ENCODE measurements around the gene EXOC3L1.

EXOC3L1 gene

DNA sequence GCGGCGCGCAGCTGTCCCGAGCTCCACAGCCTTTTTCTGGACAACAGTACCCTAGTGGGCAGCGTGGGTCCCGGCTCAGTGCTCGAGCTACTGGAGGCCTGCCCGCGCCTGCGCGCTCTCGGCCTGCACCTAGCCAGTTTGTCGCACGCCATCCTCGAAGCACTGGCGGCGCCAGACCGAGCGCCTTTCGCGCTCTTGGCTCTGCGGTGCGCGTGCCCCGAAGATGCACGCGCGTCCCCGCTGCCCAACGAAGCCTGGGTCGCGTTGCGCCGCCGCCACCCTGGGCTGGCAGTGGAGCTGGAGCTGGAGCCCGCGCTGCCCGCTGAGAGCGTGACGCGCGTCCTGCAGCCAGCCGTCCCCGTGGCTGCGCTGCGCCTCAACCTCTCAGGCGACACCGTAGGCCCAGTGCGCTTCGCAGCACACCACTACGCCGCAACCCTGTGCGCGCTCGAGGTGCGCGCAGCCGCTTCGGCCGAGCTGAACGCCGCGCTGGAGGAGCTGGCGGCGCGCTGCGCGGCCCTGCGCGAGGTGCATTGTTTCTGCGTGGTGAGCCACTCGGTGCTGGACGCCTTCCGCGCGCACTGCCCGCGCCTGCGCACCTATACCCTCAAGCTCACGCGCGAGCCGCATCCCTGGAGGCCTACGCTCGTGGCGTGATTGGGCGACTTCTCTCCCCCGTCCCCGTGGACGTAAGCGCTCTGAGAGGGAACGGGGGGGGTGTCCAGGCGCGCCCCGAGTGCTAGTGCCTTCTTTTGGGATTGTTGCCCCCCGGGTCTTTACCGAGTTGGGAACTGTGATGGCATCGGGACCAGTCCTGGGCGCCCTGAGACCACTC, 26.6 kb downstream of the EXOC3L1 start:
- peak; percentile 69 for DNase-seq

DNA sequence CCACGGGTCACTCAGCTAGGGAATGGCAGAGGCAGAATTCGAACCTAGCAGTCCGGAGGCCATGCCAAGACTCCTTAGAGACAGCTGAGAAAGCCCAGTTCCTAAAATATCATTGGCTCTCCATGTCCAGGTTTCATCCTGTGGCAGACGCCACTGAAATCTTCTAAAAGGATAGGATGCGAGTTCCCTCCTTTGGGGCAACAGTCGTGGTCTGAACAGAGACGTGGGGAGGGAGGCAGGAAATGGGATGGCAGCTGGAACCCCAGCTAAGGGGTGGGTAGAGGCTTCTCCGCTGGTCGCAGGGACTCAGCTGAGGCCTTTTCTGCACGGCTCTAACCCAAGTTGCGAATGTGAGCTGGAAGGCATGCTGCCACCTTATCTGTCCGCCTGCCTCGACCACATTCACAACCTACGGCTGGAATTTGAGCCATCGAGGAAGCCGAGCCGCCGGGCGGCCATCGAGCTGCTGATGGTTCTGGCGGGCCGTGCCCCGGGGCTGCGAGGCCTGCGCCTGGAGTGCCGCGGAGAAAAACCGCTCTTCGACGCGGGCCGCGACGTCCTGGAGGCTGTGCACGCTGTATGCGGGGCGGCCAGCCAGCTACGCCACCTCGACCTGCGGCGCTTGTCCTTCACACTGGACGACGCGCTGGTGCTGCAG, 27.3 kb downstream of the EXOC3L1 start:
- no peak for DNase-seq

DNA sequence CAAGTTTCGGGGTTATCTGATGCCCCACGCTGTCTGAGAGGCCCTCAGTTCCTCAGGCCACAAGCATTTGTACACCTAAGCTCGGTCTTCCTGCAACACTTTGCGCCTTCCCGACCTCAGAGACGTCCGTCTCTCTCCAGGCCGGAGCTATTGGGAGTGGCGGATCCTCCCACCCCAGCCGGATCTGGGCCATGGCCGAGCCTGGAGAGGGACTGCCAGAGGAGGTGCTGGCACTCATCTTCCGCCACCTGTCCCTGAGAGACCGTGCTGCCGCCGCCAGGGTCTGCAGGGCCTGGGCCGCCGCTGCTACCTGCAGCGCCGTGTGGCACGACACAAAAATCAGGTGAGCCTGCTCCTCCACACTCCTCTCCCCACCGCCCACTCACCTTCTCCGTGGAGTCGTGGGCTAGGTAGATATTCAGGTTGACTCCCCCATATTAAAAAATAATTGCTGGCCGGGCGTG, 28.3 kb downstream of the EXOC3L1 start:
- no peak for DNase-seq

DNA sequence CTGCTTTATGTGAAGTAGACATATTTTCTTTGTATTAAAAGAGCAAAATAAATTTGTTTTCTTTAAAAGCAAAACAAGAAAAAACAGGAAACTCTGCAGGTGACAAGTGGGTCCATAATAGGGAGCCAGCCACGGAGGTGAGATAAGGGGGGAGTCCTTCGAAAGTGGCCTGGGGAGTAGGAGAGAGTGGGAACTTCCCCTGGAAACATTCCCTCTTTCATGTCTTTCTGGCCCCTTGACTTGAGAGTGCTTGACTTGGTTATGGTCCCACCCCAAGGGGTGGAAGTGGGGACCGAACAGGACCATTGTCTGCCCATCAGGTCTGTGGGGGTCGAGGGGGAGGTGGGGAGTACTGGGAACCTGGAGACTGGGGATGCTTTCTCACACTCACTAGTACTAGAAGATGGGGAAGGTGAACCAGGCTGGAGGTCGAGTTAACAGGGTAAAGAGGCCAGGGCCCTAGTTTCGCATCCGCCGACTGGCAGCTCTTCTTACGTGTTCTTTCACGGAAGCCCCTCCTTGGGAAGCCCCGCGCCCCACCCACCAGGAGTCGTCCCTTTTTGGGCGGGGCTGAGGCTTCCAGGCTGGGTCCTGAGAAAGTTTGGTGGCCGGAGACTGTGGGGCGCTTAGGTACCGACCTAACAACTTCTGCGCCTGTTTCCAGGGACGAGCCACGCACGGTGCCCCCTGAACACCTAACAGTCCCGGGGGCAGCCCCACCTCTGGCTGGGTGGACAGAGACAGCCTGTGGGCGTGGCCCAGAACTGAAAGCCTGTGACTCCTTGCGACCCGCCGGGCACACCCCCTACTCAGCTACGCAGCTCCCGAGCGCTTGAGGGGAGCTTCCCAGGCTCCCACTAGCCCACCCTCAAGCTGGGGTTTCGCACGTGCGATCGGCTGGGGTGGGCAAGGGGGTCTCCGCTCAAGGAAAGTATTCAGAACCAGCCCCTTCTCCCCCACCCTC, 31.0 kb downstream of the EXOC3L1 start:
- peak; percentile 86 for DNase-seq

DNA sequence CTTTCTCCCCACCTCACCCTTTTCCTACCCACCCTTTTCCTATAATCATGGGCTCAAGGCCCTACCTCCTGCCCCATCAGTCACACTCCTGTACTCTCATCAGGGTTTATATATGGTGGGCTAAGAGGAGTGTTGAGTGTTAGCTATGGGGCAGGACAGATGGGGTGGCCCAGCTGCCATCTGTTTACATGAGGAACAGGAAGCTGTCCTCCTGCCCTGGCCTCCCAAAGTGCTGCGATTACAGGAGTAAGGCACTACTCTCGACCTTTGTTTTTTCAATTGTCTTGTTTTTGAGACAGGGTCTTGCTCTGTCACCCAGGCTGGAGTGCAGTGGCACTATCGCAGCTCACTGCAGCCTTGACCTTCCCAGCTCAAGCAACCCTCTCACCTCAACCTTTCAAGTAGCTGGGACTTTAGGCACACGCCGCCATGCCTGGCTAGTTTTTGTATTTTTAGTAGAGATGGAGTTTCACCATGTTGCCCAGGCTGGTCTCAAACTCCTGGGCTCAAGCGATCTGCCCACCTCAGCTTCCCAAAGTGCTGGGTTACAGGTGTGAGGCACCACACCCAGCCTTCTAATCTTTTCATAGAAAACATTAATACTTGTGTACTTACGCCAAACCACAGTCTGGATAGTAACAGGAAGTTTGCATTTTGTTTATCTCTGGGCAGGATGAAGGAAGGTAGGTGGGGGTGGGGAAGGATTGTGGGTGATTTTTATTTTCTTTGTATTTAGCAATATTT, 31.9 kb downstream of the EXOC3L1 start:
- no peak for DNase-seq

DNA sequence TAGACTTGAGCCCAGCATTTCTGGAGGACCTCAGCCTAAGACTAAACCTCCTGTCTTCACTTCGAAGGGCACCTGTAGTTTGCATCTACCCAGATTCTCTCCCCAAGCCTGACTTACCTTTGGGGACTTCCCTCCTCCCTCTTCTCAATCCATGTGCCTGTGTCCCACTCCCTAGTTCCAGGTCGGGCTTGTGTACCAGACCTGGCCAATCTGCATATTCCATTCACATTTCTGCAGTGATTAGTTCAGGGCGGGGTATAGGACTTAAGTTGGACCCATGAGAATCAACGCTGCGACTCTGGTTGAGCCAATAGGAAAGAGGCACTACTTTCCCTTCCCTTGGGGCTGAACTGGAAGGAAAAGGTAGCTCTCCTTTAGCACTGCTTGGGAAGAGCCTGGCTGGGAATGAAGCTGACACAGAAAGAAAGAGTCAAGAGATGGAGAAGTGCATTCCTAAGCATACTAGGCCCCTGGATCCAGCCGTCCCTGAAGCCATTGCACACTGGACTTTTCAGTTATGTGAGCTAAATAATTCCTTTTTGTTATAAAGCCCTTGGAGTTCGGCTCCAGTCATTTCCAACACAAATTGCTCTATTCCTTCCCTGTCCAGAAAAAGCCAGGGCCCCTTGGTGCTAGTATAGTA, 32.7 kb downstream of the EXOC3L1 start:
- DNase-seq = no peak

DNA sequence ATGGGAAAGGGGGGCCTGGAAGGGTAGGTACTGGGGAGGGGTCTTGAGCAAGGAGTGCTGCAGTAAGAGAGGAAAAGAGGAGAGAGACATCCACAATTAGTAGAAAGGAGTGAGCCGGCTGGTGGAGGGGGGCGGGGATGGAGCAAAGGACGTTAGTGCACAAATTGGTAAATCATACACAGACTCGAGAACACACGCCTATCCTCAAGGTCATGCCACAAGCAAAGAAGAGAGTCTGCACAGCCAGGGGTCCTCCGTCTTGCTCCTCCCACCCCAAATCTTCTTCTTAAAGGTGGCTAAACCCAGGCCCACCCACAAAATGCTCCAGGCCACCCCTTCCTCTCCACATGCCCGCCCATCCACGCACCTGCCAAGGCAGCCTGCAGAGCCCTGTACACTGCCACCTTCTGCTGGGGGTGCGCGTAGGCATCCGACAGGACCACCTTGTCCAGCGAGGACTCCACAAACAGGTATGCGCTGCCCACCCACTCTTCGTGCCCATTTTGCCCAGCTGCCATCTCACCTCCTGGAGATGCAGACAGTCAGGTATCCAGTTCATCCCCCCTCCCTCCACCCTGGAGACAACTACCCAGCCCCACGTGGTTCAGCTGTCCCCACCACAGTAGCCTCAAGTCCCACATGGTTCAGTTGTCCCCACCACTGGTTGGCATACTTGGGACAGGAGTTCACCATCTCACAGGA, 33.6 kb downstream of the EXOC3L1 start:
- DNase-seq = no peak

DNA sequence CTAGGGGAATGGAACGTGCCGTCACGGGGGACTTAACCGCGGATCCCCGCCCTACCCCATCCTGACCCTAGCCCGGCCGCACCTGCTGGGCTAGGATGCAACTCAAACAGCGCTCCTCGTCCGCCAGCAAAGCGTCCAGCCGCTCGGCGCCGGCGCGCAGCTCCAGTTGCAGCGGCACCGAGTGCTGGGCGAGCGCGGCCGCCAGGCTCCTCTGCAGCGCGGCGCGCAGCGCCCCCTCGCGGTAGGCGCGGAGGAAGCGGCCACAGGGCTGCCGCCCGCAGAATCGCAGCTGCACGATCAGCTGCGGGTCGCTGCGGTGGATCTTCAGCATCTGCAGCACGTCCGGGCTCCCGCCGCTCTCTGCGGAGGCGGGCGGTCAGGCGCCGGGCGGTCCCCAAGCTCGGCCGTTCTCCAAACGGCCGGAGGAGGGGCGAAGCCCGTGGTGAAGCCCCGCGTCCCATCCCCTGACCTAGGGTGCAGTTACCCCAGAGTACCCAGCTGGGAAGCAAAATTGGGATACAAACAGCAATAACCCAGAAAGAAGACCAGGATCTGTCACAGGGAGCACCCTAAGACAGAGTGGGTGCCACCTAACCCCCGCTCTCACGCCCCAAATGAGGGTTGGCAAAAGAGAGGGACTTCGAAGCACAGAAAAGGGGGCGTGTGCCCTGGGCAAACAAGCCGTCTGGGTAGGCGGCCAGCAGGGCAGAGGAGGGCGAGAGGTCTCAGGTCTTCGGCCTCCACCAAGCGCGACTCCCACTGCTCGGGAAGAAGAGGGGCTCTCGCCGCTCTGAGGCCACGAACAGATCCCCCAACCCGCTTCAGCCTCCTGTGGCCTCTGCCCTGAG, 34.4 kb downstream of the EXOC3L1 start:
- DNase-seq = peak; percentile 87

DNA sequence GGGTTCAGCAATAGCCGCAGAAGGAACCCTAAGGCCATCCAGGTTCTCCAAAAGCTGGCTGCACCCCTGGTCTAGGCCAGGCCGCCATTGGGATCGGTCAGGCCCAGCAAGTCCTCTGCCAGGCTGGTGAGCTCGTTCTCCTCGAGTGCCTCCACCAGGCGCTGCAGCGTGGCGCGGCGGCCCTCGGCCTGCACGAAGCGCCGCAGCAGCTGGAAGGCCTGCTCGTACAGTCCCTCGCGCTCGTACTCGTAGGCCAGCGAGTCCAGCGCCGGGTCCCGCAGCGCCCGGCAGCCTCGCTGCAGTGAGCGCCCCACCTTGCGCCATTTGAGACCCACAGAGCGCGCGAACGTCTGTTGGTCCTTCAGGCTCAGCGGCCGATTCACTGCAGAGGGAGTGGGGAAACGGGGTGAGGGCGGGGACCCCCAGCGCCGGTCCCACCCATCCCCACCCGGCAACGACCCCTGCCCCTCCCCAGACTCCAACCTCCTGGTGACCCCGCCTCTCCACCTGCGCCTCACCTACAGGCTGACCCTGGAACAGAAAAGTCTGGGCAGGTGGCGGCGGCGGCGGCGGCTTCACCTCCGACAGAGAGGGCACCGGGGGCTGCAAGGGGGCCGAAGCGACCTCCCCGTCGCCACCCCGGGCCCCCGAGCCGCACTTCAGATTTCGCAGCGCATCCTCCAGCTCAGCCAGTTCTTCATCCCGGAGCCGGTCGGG, 35.2 kb downstream of the EXOC3L1 start:
- no peak for DNase-seq

DNA sequence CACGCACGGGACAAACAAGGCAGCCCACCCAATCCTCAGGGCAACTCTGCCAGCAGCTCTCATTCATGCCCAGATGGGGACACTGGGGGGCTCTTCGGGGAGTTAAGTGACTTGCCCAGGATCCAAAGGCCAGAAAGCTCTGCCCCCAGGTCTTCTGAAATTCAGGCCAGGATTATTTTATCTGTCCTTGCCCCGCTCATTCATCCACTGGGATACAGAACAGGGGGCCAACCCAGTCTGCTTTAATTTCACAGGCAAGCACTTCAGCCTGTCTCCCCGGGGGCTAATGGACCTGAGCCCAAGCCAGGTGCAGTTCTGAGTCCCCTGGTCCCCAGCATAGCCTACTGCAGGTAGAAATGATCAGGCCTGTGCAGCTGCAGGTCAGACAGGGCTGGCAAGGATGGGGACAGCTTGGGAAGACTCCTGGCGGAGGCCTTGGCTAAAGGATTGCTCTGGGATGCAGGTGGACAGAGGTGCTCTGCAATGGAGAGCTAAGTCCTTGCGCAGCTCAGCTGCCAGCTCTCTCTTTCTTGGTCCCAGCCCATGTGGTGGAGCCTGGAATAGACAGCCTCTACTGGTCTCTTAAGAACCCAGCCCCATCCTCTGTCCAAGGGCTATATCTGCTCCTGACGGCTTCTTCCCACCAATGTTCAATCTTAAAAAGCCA, 38.4 kb downstream of the EXOC3L1 start:
- DNase-seq = no peak

DNA sequence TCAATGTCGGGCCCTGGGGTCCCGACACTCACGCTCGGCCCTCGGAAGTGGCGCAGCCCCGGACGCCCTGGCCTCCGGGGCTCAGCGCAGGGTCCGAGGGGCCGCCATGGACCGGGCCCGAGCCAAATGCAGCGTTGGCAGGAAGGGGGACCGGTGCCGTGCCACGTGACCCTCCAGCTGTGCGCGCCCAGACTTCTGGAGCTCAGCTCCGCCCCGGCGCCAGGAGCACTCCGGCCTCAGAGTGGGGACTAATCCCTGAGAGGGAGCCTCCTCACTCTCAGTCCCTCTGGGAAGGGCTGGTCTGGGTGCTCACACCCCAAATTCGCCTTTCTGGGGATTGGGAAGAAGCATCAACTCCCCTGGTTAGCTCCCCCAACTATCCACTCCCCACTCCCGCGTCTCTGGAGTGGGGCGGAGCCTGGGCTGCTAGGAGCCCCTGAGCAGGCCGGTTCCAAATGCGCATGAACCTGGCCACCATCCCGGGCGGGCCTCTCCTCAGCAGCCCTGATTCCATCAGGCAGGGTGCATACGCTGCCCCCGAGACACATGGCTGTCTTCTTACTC, 39.0 kb downstream of the EXOC3L1 start, which contains the start of gene B3GNT9:
Gene B3GNT9 (minus strand): TSS at position 166 of the 564 bp plus-strand sequence. CDS start 513 bp downstream, outside the sequence.
- DNase-seq = peak; percentile 61

DNA sequence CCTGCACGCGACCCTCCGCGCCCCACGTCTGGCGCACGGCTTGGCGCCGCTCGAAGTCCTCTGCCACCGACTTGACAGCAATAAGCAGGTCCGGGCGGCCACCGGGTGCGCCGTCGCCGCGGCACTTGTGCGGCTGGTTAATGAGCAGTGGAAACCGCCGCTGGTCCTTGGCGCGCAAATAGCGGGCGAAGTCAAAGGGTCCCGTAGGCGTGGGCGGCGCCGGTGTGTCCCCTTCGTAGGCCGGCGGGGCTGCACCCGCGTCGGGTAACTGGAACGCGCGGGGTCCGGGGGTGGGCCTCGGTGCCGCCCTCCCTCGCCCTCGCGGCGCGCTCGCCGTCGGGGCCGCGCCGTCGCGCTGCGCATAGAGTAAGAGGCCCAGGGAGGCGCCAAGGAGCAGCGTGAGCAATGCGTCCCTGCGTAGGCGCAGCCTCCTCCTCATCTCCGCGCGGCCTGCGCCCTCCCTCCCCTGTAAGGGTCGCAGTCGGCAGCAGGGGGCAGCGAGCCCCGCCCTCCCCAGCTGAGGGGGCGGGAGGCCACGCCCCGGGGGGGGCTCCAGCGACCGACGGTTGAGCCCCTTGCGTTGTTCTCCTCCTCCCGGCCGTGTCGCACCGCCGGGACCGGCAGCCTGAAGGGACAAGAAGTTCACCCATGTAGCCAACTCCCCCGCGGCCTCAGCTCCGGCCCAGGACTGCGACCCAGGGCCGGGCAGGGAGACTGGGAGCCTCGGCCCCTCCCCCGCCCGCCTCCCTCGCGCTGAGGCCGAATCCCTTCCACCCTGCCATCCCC, 39.7 kb downstream of the EXOC3L1 start:
- peak; percentile 64 for DNase-seq

DNA sequence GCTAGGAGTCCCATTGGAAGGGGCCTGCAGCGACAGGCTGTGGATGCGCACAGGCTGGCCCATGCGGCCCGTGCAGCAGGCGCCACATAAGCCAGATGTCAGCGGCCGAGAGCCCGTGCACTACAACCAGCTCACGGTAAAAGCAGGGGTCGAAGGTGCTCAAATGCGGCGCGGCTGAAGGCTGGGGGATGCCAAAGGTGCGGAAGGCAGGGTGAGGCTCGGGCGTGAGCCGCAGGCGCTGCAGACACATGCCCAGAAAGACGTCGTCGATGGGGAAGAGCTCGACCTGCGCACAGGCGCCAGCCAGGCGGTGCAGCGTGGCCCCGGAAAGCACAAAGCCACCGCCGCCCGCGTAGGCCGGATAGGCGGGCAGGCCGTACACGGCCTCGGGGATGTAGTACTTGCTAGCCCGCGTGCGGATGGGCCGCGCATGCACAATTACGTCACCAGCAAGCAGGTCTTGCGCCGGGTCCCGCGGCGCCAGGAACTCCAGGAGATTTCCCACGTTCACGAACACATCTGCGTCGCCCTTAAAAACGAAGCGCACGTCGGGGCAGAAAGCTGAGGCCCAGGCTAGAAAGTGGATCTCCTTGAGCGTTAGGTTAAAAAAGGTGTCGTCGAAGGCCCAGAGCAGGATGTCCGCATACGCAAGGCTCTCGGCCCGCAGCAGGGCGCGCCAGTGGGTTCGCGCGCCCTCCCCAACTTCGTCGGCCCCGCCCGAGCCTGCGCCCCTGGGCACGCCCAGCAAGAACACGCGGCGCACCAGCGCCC, 40.5 kb downstream of the EXOC3L1 start:
- no peak for DNase-seq

DNA sequence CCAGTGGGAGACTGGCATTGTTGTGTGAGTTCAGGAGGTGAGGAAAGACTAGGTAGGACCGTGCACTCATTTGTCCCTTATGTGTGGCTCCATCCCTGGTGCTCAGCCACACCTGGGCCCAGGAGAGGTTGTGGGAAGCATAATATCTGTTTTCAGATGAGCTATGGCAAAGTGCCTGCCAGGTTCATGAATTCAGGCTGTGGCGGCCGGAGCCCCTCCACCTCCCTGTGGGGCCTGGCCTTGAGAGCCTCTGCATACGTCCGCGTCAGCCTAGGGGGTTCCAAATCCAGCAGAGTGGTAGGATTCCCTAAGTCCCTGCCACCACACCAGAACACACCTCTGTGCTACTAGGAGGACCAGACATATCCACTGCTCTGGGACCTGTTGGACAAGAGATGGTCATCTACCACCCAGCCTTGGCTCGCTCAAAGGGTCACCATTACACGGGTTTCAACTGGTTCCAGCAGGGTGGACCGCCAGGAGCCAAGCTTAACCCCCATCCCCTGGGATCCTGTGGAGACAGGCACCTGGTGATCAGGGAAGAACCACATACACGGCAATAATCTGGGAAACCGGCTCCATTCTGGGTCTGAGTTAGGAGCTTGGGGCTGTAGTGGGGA, 41.2 kb downstream of the EXOC3L1 start:
- no peak for DNase-seq

DNA sequence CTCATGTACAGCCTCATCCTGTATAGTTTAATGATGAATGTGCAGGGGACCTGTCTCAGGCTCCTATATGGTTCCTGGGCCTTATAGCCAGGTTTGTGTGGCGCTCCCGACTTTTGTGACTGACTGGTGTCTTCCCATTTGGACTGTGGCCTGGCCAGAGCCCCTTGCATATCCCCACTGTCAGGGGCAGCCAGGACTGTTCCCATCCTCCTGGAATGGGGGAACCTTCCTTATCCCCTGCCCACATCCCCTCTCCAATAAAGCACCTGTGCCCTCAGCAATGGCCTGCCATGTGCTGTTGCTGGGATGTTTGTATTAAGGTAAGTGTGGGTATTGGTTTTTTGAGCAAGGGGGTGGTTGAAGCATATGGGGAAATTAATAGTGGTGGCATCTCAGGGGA, 41.7 kb downstream of the EXOC3L1 start:
- no peak for DNase-seq

DNA sequence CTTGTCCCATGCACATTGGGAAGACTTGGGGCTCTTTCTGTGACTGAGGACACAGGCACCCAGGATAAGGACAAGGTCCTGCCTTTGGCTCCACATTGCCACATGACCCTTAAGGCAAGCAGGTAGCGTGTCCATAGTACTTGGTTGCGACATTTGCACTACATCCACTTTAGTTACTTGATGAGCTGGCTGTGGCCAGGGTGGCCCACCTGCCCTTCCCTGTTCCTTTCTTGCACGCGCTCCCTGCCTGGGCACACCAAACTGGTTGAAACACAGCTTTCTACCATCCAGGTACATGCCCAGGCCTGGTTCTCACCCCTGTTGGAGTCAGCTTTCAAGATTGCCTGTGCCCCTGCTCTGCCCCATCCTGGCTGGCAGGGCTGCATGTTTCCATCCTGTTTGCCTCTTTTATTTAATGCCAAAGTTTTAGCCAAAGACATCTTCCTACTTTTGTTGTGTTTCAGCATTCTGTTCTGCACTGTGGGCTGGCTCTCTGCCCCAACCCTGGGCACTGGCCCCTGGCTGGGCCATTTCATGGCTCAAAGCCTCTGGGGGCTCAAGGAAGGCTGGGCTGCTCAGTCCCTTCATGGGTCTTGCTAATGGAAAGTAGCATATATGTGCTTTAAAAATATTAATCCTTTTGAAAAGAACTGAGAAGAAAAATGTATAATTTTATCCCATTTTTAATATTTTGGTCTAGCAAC, 42.3 kb downstream of the EXOC3L1 start:
- no peak for DNase-seq
